Hematopoietic multipotent progenitor cell treated with erythropoietin and hydrocortisone succinate and interleukin-3 and kit ligand, for 6 days (in vitro differentiated cells): ENCODE data around the gene MAP3K2.
"Not testable (repeated sequence)": the region's sequence is repeated elsewhere in the genome, so short reads cannot be mapped to it uniquely, and the experiment has no call there.

Source experiments
- DNase-seq: peaks from one replicate; pipeline ENCODE4 v3.0.0-alpha.2; 2015

The MAP3K2 gene

DNA sequence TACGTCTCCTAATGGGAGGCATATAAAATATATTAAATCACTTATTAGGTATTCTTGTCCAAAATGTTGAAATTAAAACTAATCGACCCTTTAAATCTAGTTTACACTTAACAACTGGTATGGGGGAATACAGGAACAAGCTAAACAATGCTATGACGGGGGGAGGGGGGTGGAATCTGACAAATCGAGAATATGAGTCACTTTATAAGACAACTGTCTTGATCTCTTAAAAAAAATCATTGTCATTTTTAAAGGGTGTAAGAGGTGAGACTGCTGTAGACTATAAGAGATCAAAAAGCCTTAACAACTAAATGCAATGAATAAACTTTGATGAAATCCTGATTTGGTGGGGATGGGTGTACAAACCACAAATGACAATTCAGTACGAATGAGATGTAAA lies 6.0 kb downstream of the MAP3K2 start:
- no peak for DNase-seq

GRCh38 chr2:127379712-127380355 lies 7.9 kb downstream of the MAP3K2 start:
- DNase-seq: no peak

- no peak for DNase-seq
Measured at GRCh38 chr2:127378720-127379119, 9.1 kb downstream of the MAP3K2 start.

DNA sequence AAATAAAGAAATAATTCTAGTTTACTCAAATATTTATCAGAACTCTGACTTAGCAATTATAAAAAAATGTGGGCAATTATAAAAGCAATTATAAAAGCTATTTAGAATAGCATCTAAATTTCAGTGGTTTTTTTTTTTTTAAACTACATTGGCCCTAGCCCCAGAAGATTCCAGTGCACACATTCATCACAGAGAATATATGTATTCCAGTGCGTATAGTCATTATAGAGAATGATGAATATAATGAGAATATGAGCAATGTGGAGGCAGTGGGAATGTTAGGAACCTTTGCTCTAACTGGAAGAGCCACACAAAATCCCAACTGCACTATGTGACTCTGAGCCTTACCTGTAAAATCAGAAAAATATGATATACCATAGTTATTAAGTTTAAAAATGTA lies 10.5 kb downstream of the MAP3K2 start:
- no peak for DNase-seq

- no peak for DNase-seq
Measured at GRCh38 chr2:127376257-127376656, 11.5 kb downstream of the MAP3K2 start.

- DNase-seq: no peak
Measured at GRCh38 chr2:127373362-127374083, 14.3 kb downstream of the MAP3K2 start.

GRCh38 chr2:127371037-127371436 lies 16.7 kb downstream of the MAP3K2 start:
- DNase-seq: no peak

DNA sequence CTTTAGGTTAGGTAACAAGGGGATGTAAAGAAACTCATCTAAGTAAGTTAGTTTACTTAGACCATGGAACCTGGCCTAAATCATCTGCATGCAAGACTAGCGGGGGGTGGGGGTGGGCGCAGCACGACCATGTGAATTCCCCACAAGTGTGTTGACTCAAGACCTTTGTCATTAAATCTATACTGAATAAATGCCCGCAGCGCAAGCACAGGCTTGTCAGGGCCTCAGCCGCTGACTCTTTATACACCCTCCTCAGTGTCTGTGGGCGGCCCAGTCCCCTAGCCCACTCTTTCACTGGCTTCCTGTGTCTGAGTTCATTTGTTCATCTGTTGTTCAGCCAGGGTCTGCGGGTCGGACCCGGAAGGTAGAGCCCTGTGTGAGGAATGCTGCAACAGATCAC lies 17.8 kb downstream of the MAP3K2 start:
- DNase-seq: no peak

GRCh38 chr2:127365211-127365643 lies 22.5 kb downstream of the MAP3K2 start:
- DNase-seq: no peak

- no peak for DNase-seq
Measured at GRCh38 chr2:127362971-127363370, 24.8 kb downstream of the MAP3K2 start.

GRCh38 chr2:127361929-127362885 lies 25.6 kb downstream of the MAP3K2 start:
- no peak for DNase-seq

DNA sequence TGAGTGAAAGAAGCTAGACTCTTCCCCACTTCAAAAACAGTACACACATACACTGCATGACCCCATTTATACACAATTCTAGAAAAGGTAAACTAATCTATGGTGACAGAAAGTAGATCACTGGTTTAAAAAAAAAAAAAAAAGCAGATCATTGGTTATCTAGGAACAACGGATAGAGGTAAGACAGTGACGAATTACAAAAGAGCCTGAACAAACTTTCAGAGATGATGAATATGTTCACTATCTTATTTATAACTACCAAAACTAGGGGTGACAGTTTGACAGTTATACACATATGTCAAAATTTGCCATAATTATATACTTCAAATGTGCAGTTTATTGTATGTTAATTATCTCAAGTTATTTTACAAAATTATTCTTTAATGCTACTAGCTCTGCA lies 27.5 kb downstream of the MAP3K2 start:
- no peak for DNase-seq

DNA sequence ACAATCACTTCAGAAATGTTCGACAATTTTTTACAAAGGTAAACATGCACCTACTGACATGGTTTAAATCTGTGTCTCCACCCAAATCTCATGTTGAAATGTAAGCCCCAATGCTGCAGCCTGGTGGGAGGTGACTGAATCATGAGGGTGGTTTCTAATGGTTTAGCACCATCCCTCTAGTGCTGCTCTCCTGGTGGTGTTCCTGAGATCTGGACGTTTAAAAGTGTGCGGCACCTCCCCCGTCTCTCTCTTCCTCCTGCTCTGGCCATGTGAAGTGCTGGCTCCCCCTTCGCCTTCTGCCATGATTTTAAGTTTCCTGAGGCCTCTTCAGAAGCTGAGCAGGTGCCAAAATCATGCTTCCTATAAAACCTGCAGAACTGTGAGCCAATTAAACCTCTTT lies 28.3 kb downstream of the MAP3K2 start:
- no peak for DNase-seq

DNA sequence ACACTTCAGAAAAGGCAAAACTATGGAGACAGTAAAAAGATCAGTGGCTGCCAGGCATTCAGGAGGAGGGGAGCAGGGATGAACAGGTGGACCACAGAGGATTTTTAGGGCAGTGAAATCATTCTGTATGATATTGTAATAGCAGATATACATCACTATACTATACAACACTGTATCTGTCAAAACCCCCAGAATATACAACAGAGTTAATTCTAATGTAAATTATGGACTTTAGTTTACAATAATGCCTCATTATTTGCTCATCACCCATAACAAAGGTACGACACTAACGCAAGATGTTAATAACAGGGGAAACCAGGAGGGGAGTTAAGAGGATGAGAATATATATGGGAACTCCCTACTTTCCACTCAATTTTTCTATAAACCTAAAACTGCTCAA lies 28.8 kb downstream of the MAP3K2 start:
- DNase-seq: no peak

GRCh38 chr2:127358044-127358443 lies 29.7 kb downstream of the MAP3K2 start:
- peak; percentile 20 for DNase-seq

GRCh38 chr2:127357591-127357990 lies 30.2 kb downstream of the MAP3K2 start:
- no peak for DNase-seq

GRCh38 chr2:127356531-127356930 lies 31.2 kb downstream of the MAP3K2 start:
- no peak for DNase-seq

DNA sequence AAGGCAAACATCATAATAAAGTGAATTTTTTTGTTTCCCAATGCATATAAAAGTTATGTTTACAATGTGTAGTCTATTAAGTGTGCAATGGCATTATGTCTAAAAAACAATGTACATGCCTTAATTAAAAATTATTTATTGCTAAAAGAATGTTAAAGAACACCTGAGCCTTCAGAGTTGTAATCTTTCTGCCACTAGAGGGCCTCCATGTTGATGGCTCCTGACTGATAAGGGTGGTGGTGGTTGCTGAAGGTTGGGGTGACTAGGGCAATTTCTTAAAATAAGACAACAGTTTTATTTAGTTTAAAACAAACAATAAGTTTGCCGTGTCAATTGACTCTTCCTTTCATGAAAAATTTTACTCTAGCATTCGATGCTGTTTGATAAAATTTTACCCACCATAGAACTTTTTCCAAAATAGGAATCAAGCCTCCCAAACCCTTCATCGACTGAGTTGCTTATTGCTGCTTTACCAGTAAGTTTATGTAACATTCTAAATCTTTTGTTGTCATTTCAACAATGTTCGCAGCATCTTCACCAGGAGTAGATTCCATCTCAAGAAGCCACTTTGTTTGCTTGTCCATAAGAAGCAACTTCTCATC lies 32.3 kb downstream of the MAP3K2 start:
- DNase-seq: peak; percentile 78

- DNase-seq: peak; percentile 52
Measured at GRCh38 chr2:127353873-127354676, 33.7 kb downstream of the MAP3K2 start.

DNA sequence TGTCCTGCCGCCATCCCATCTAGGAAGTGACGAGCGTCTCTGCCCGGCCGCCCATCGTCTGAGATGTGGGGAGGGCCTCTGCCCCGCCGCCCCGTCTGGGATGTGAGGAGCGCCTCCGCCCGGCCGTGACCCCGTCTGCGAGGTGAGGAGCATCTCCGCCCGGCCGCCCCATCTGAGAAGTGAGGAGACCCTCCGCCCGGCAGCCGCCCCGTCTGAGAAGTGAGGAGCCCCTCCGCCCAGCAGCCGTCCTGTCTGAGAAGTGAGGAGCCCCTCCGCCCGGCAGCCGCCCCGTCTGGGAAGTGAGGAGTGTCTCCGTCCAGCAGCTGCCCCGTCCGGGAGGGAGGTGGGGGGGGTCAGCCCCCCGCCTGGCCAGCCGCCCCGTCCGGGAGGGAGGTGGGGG lies 34.6 kb downstream of the MAP3K2 start:
- DNase-seq: not testable (repeated sequence)

- DNase-seq: no peak
Measured at GRCh38 chr2:127351603-127352002, 36.2 kb downstream of the MAP3K2 start.

GRCh38 chr2:127348426-127349000 lies 39.3 kb downstream of the MAP3K2 start:
- DNase-seq: no peak
